HG03039 (cell line): ENCODE results near the gene DISP2.

Experiments
- ATAC-seq: cut with Tn5 transposase; IDR thresholded peaks from one replicate; pipeline ENCODE4 v1.9.1; 2021; ENCODE audit warnings: mild to moderate bottlenecking, moderate library complexity; ENCODE audit not compliant: unreplicated experiment

DISP2 gene

DNA sequence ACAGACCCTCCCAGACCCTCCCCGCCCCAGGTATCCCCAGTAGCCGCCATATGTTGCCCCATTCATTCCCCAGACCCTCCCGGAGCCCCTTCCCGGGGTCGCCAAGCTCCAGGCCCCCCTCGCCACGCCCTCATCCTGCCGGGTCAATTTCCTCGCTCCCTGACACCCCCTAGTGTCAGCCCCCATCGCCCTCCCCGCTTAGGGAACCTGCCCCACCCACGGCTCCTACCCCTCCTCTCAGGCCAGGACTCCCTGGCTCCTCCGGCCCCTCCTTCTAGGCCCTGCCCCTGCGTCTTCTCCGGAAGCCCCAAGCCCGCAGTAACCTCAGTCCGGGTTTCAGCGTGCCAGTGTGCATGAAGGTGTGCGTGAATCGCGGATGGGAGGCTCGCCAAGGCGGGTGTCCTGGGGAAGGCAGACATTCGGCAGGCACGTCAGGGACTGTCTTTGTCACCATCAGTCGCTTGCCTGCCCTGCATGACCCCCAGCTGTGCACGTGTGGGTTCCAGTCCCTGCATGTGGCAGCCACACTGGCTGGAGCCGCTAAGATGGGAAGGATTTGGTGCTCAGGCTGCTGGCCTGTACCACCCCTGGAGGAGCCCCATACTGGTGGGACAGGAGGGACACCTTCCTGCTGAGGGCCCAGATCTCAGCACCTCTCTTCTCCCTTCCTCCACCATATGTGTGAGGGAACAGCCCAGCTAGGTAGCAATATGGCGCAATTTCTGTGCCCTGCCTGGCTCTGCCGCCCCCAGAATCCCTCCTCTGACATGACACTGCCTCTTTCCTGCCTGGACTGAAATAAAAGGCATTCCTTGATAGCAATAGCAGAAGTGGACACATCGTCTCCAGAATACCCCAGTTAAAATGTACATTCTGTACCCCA is 693 bp downstream of the DISP2 start:
- ATAC-seq = peak; percentile 13

DNA sequence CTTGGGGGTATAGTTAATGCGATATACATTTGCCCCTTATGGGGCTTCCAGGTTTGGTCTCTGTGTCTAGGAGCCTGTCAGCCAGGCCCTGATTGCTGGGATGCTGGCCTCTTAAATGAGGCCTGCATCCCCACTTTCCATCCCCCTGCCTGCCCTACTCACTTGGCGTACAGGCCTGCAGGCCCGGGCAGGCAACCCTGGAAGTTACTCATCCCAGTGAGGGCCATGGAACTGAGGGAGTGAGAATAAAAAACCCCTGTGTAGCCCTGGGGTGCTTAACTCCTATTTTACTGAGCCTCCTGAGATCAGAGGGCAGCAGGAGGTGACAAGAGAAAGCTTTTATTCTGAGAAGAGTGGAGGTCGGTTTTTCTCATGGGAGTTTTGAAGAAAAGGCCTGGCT is 2.0 kb downstream of the DISP2 start:
- no peak for ATAC-seq

DNA sequence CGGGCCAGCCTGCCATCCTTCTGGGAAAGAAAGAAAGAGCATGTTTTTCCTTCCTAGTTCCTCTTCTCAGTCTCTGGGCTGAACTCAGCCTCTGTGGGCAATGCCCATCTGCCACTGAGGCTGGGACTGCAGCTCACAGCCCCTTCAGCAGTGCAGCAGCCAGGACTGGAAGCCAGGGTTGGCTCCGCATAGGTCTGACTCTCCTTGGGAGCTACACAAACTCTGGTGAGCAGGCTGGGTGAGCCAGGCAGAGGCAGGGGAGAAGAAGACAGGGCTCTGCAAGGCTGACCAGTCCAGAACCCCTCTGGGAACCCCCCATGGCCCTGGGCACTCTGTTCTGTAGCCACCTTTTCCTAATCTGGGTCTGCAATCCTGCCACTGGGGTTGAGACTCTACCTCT is 3.6 kb downstream of the DISP2 start:
- no peak for ATAC-seq

DNA sequence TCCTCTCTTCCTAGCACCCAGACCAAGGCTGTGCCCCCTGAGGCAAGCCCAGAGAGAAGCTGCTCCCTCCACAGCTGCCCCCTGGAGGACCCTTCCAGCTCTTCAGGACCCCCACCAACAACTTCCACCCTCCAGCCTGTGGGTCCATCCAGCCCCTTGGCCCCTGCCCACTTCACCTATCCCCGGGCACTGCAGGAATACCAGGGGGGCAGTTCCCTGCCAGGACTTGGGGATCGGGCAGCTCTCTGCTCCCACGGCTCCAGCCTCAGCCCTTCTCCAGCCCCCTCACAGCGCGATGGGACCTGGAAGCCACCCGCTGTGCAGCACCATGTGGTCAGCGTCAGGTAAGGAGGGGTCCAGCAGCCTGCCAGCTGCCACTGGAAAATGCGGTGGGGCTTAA is 5.6 kb downstream of the DISP2 start:
- ATAC-seq = no peak

DNA sequence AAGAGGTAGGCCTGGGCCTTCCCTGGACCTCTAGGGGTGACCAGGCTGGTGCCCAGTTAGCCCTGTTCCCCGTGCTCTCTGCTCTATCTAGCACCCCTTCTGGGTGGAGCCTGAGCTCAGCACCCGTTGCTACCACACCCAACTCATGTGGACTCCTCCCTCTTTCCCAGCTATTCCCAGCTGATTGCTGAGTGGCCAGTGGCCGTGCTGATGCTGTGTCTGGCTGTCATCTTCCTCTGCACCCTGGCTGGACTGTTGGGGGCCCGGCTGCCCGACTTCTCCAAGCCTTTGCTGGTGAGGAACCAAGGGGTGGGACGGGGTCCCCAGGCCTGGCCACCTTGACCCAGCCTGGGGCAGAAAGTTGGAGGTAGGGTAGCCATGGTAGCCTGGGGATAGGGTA is 6.2 kb downstream of the DISP2 start:
- no peak for ATAC-seq

DNA sequence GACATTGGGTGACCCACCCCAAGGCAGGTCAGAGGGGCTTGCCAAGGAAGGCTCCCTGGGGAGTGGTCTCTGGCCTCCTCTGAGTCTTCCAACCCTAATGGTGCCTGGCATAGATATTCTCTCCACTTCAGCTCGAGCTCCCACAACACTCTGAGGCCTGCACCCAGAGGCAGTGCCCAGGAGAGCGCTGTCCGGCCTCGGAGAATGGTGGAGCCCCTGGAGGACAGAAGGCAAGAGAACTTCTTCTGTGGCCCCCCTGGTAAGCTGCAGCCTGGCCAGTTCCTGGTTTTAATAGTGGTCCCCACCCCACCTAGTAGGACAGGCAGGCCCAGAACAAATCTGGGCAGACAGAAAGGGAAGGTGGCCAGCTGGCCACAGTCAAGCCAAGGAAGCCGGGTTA is 7.0 kb downstream of the DISP2 start:
- ATAC-seq = no peak

DNA sequence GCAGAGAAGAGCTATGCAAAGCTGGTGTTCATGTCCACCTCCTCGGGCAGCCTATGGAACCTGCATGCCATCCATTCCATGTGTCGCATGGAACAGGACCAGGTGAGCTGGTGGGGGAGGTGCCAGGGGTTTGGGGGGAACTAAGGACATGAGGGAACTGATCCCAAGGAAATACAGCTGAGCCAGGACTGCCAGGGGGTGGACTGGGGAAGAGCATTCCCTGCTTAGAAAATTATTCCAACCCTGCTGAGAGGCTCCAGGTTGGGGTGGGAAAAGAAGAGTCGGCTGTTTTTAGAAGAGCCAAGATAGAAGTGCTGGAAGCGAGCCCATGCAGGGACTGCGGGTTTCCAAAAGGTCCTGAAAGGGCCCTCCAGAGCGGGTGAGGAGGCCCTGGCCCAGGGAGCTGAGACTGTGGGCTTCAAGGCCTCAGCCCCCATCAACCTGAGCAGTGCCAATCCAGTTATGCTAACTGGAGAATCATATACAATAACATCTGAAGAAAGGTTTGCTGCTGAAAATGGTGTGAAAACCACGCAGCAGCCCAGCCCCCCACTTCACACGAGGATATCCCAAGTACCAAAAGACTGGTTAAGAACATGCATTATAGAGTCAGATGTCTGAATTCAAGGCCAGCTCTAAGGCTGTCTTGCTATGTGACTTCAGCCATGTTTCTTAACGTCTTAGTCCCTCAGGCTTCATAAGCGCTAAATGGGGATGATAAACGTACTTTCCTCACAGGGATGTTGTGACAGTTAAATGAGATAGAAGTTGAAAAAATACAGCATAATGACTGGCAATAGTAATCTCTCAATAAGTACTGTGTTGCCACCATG is 7.8 kb downstream of the DISP2 start:
- no peak for ATAC-seq

DNA sequence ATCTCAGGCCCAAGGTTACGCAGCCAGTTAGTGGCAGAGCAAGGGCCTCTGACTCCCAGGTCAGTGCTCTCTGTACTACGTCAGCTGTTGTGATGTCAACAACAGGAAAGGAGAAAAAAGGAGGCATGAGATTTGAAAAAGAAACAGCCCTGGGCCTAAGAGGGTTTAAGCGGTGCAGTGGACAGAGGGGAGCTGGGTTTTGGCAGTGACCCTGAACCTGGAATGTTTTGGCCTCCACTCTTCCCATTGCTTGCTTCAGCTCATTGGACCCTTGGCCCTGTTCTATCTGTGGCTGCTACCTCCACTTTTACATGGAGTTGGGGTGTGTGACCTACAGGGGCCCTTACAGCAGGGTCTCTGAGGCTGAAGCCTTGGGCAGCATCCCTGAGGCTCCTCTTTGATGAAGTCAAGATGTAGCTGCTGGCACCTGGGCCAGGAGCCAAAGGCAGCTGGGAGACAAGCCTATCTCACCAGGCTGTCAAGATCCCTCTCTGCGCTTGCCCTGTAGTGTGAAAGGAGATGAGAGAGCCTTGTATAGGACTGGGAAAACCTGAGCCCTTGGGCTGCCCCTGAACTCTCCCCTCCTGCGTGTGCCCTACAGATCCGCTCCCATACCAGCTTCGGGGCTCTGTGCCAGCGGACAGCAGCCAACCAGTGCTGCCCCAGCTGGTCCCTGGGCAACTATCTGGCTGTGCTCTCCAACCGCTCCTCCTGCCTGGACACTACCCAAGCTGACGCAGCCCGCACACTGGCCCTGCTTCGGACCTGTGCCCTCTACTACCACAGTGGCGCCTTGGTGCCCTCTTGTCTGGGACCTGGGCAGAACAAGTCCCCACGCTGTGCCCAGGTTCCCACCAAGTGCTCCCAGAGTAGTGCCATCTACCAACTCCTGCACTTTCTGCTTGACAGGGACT is 8.7 kb downstream of the DISP2 start:
- no peak for ATAC-seq

DNA sequence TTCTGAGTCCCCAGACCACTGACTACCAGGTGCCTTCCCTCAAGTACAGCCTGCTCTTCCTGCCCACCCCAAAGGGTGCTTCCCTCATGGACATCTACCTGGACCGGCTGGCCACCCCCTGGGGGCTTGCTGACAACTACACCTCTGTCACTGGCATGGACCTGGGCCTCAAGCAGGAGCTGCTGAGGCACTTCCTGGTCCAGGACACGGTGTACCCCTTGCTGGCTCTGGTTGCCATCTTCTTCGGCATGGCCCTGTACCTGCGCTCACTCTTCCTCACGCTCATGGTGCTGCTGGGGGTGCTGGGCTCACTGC is 9.3 kb downstream of the DISP2 start:
- no peak for ATAC-seq

DNA sequence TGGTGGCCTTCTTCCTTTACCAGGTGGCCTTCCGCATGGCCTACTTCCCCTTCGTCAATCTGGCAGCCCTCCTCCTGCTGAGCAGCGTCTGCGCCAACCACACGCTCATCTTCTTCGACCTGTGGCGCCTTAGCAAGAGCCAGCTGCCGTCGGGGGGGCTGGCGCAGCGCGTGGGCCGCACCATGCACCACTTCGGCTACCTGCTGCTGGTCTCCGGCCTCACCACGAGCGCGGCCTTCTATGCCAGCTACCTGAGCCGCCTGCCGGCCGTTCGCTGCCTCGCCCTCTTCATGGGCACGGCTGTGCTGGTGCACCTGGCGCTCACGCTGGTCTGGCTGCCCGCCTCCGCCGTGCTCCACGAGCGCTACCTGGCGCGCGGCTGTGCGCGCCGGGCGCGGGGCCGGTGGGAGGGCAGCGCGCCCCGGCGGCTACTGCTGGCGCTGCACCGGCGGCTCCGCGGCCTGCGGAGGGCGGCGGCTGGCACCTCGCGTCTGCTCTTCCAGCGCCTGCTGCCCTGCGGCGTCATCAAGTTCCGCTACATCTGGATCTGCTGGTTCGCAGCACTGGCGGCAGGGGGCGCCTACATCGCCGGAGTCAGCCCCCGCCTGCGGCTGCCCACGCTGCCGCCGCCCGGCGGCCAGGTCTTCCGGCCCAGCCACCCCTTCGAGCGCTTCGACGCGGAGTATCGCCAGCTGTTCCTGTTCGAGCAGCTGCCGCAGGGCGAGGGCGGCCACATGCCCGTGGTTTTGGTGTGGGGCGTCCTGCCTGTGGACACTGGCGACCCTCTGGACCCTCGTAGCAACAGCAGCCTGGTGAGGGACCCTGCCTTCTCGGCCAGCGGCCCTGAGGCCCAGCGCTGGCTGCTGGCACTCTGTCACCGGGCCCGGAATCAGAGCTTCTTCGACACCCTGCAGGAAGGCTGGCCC is 9.9 kb downstream of the DISP2 start:
- no peak for ATAC-seq

DNA sequence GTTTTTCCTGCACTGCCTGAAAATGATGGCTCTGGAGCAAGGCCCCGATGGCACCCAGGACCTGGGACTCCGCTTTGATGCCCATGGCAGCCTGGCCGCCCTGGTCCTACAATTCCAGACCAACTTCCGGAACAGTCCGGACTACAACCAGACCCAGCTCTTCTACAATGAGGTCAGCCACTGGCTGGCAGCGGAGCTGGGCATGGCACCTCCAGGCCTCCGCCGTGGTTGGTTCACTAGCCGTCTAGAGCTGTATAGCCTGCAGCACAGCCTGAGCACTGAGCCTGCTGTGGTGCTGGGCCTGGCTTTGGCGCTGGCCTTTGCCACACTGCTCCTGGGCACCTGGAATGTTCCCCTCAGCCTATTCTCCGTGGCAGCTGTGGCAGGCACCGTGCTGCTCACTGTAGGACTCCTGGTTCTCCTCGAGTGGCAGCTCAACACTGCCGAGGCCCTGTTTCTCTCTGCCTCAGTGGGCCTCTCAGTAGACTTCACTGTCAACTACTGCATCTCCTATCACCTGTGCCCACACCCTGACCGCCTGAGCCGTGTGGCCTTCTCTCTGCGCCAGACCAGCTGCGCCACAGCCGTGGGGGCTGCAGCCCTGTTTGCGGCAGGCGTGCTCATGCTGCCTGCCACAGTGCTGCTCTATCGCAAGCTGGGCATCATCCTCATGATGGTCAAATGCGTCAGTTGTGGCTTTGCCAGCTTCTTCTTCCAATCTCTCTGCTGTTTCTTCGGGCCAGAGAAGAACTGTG is 10.9 kb downstream of the DISP2 start:
- ATAC-seq = no peak

DNA sequence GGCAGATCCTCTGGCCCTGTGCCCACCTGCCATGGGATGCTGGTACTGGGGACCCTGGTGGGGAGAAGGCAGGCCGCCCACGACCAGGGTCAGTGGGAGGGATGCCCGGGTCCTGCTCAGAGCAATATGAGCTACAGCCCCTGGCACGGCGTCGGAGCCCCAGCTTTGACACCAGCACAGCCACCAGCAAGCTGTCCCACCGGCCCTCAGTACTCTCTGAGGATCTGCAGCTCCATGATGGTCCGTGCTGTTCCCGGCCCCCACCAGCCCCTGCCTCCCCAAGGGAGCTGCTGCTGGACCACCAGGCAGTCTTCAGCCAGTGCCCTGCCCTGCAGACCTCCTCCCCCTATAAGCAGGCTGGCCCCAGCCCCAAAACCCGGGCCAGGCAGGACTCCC is 11.5 kb downstream of the DISP2 start:
- no peak for ATAC-seq

DNA sequence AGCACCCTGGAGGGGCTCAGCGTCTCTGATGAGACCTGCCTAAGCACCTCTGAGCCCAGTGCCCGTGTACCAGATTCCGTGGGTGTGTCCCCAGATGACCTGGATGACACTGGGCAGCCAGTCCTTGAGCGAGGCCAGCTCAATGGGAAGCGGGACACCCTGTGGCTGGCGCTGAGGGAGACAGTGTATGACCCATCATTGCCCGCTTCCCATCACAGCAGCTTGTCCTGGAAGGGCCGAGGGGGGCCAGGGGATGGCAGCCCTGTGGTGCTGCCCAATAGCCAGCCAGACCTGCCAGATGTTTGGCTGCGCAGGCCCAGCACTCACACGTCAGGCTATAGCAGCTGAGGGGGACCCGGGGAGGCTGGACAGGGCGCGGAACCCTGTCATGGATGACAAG is 12.0 kb downstream of the DISP2 start:
- no peak for ATAC-seq

DNA sequence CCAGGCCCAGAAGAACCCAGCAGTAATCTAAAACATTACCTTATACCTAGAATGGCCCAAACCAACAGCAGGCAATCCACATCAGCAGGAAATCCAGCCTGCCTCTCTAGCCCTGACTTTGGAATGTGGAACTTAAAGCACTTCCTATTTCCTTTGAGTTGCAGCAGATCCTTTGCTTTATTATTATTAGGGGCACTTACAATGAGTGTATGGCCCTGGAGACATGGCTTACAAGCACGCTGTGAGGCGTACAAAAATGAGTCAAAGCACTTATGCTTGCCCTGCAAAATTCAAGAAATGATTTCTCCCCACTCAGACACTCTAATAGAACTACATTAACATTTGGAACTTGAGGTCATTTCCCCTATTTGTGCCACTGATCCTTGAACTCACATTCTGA is 15.0 kb downstream of the DISP2 start:
- ATAC-seq = no peak

DNA sequence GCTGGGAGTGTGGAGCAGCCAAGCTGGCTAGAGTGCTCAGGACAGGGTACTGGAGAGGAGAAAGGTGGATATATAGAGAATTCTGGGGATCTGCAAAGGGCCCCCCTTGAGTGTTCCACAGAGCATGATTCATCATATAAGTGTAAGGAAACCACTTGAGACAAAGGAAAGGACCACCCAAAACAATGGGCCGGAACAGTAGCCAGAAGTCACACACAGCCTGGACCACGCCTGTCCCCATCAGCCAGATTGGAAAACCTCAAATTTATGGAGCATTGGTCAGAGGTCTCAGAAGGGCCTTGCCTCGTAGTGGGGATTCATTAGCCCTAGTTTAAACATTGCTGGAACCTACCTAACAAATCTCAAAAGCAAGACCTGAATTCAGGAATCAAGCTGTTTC is 19.6 kb downstream of the DISP2 start:
- ATAC-seq = no peak

DNA sequence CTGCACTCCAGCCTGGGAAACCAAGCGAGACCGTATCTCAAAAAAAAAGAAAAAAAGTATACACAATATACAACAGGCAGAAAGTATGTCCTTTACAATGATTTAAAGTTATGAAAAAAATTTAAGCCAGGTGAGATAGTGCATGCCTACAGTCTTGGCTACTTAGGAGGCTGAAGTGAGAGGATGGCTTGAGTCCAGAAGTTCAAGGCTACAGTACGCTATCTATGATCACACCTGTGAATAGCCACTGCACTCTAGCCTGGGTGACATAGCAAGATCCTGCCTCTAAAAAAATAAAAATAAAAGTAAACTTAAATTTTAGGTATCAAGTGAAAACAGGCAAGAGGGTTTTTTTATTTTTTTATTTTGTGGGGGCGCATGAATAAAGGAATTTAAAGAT is 21.4 kb downstream of the DISP2 start:
- no peak for ATAC-seq

DNA sequence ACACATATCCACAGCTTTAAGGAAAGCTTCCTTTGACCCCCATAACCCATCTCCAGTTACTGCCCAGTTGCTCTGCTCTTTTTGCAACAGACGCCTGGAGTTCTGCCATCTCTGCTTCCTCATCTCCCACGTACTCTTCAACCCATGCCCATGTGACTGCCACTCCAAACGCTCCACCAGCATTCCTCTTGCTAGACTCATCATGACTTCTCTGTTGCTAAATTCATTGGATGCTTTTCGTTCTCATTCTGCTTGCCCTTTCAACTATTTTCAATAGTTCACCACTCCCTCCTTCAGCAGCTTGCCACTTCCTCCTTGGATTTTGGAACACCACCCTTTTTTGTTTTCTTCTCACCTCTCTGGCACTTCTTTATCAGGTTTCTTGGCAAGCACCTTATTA is 21.8 kb downstream of the DISP2 start:
- ATAC-seq = no peak

DNA sequence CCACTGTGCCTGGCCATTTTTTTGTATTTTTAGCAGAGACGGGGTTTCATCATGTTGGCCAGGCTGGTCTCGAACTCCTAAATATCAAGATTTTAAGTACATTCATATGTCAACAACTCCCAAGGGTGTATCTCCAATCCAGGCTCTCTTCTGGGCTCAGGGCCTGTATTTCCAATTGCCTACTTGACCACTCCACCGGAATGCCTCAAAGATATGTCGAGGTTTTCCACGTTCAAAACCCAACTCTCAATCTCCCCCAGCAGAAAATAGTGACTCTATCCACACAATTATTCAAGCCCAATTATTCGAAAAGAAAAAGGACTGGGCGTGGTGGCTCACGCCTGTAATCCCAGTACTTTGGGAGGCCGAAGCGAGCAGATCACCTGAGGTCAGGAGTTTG is 22.6 kb downstream of the DISP2 start:
- ATAC-seq = no peak

DNA sequence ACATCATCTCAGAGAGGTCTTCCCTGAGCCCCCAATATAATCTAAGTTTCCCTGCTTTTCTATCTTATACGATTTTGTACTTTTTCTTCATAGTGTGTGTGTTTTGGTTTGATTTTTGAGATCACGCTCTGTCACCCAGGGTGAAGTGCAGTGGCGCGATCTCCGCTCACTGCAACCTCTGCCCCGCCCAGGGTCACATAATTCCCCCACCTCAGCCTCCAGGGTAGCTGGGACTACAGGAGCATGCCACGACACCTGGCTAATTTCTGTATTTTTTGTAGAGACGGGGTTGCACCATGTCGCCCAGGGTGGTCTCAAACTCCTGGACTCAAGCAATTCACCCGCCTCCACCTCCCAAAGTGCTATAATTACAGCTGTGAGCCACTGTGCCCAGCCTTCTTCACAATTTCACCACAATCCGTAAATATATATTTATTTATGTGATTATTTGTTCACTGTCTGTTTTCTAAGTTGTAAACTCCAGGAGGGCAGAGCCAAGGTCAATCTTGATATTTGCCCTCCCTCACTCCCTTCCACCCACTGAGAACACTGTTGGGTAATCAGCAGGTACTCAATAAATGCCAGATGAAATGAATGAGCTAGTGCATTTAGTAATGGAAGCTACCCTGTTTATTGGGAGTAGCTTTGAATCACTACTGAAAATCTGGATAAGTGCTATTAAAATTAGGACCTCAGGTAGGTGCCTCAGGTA is 24.0 kb downstream of the DISP2 start:
- no peak for ATAC-seq
